HepG2 (cell line): ENCODE data around the gene CDKN3. TPM values are rescaled to one million over a fixed set of nuclear protein-coding genes. Genes with fewer than 3 reads are reported as not detected.

Experiments used
- CBX1 ChIP-seq: IDR thresholded peaks from one replicate; pipeline ENCODE4 v1.6.1; 2016; ENCODE audit warnings: antibody characterized with exemption, low read depth
- HMGA1 ChIP-seq: sonication (generic); formaldehyde crosslinking; conservative IDR thresholded peaks from 2 replicates; pipeline ENCODE4 v1.4.0; 2020; ENCODE audit warnings: missing genetic modification reagents
- HNRNPUL1 ChIP-seq: fragments of 200-400 bp; formaldehyde crosslinking; IDR thresholded peaks from 2 replicates; pipeline ENCODE4 v1.6.1; 2017; ENCODE audit warnings: low read depth, mild to moderate bottlenecking, low read length, moderate library complexity
- PRMT3 ChIP-seq: sonication (generic); formaldehyde crosslinking; IDR thresholded peaks from 2 replicates; pipeline ENCODE4 v1.8.1; 2022; ENCODE audit warnings: low read depth, mild to moderate bottlenecking, moderate library complexity, missing genetic modification reagents, borderline replicate concordance
- ZNF263 ChIP-seq: sonication (generic); formaldehyde crosslinking; IDR thresholded peaks from 2 replicates; pipeline ENCODE4 v1.4.0; 2020; ENCODE audit warnings: missing genetic modification reagents
- ZNF274 ChIP-seq: sonication (generic); formaldehyde crosslinking; IDR thresholded peaks from 2 replicates; pipeline ENCODE4 v1.5.1; 2020; ENCODE audit warnings: mild to moderate bottlenecking, missing genetic modification reagents
- ZNF337 ChIP-seq: sonication (generic); formaldehyde crosslinking; IDR thresholded peaks from 2 replicates; pipeline ENCODE4 v1.5.1; 2020; ENCODE audit warnings: missing genetic modification reagents, low read depth, mild to moderate bottlenecking, borderline replicate concordance
- ZNF350 ChIP-seq: sonication (generic); formaldehyde crosslinking; IDR thresholded peaks from 2 replicates; pipeline ENCODE4 v1.4.0; 2020; ENCODE audit warnings: mild to moderate bottlenecking, low read depth, missing genetic modification reagents, borderline replicate concordance
- ZNF577 ChIP-seq: sonication (generic); formaldehyde crosslinking; IDR thresholded peaks from 2 replicates; pipeline ENCODE4 v1.4.0; 2020; ENCODE audit warnings: mild to moderate bottlenecking, low read depth, missing genetic modification reagents, borderline replicate concordance
- ZNF792 ChIP-seq: IDR thresholded peaks from 2 replicates; pipeline ENCODE4 v1.6.1; 2016
- polyA plus RNA-seq, 8 experiments: library from polyadenylated mRNA; depleted of rRNA in 3 of 8; stranded (reverse) in 7 of 8; unstranded in 1 of 8; fragments of >200 nt; fragmentation: Illumina TruSeq in 4 of 8; extraction: Trizol in 4 of 8; gene quantifications; 2 replicates each; pipeline versions ENCODE4 v1.2.1 to v1.2.3, GENCODE V29; 2011 to 2016; ENCODE audit warnings: low read depth in 4 of 8, missing spikeins in 1 of 8, mixed read lengths in 1 of 8; ENCODE audit not compliant: insufficient read depth in 1 of 8
- total RNA-seq, 5 experiments: library from RNA; depleted of rRNA; stranded (reverse); fragments of >200 nt; fragmentation: Illumina TruSeq; extraction: Trizol; gene quantifications; 2 replicates each; pipeline ENCODE4 v1.2.3, GENCODE V29; 2016; ENCODE audit warnings: low read depth in 1 of 5
- TF ChIP-seq, protein P1 (sequence below): sonication (generic); formaldehyde crosslinking; IDR thresholded peaks from 2 replicates; pipeline ENCODE4 v1.4.0; 2020; ENCODE audit warnings: missing genetic modification reagents, borderline replicate concordance
- TF ChIP-seq, protein P2 (sequence below): sonication (generic); formaldehyde crosslinking; IDR thresholded peaks from 2 replicates; pipeline ENCODE4 v1.5.1; 2020; ENCODE audit warnings: mild to moderate bottlenecking, missing genetic modification reagents, moderate library complexity
- TF ChIP-seq, protein P3 (sequence below): IDR thresholded peaks from 2 replicates; pipeline ENCODE4 v1.6.1; 2012; ENCODE audit warnings: low read length, improper control_type of control experiment
- TF ChIP-seq, protein P4 (sequence below): sonication (generic); formaldehyde crosslinking; IDR thresholded peaks from 2 replicates; pipeline ENCODE4 v1.4.0; 2020; ENCODE audit warnings: missing genetic modification reagents
- TF ChIP-seq, protein P5 (sequence below): sonication (generic); formaldehyde crosslinking; IDR thresholded peaks from 2 replicates; pipeline ENCODE4 v1.4.0; 2020; ENCODE audit warnings: missing genetic modification reagents, borderline replicate concordance
- TF ChIP-seq, protein P6 (sequence below): sonication (generic); formaldehyde crosslinking; IDR thresholded peaks from 2 replicates; pipeline ENCODE4 v1.5.0; 2020; ENCODE audit warnings: missing genetic modification reagents

CDKN3 gene
- total and polyA plus RNA-seq, 2 of the 13 experiments (the other 11 are each of a cell fraction or from before 2014, with no cell fraction given) = 63.0 to 88.9 TPM

DNA sequence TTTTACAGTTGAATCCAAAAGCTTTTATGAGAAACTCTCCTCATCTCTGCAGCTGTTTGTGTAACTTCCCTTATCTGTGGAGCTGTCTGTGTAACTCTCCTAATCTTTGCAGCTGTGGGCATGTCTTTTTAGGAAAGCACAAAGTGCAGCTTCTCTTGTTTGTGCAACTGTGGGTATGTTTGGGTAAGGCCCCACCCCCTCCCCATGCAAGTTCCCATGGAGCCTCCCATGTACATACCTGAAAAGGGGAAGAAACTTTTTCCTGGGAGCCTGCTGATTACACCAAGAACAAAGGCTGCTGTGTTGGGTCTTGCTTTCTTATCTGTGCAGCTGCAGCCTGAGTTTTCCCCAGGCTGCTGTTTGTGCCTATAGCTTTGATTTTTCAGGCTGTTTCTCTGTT is 42.7 kb upstream of the CDKN3 start (continued):
- TF ChIP-seq, protein P1, sequence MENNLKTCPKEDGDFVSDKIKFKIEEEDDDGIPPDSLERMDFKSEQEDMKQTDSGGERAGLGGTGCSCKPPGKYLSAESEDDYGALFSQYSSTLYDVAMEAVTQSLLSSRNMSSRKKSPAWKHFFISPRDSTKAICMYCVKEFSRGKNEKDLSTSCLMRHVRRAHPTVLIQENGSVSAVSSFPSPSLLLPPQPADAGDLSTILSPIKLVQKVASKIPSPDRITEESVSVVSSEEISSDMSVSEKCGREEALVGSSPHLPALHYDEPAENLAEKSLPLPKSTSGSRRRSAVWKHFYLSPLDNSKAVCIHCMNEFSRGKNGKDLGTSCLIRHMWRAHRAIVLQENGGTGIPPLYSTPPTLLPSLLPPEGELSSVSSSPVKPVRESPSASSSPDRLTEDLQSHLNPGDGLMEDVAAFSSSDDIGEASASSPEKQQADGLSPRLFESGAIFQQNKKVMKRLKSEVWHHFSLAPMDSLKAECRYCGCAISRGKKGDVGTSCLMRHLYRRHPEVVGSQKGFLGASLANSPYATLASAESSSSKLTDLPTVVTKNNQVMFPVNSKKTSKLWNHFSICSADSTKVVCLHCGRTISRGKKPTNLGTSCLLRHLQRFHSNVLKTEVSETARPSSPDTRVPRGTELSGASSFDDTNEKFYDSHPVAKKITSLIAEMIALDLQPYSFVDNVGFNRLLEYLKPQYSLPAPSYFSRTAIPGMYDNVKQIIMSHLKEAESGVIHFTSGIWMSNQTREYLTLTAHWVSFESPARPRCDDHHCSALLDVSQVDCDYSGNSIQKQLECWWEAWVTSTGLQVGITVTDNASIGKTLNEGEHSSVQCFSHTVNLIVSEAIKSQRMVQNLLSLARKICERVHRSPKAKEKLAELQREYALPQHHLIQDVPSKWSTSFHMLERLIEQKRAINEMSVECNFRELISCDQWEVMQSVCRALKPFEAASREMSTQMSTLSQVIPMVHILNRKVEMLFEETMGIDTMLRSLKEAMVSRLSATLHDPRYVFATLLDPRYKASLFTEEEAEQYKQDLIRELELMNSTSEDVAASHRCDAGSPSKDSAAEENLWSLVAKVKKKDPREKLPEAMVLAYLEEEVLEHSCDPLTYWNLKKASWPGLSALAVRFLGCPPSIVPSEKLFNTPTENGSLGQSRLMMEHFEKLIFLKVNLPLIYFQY (CRISPR knock-in tag) = 0 out of 2 replicates have a peak, but pooled peaks have one; percentile 21
- TF ChIP-seq ZNF792 (CRISPR knock-in tag) (peak; percentile 82), ZNF337 (CRISPR knock-in tag) (no peak), CBX1 (no peak), HMGA1 (CRISPR knock-in tag) (no peak), ZNF263 (CRISPR knock-in tag) (no peak; the same call in 1 of the 2 replicates), ZNF350 (peak; percentile 88), HNRNPUL1 (no peak), ZNF577 (CRISPR knock-in tag) (no peak), ZNF274 (CRISPR knock-in tag) (no peak), PRMT3 (no peak)
- TF ChIP-seq, protein P2, sequence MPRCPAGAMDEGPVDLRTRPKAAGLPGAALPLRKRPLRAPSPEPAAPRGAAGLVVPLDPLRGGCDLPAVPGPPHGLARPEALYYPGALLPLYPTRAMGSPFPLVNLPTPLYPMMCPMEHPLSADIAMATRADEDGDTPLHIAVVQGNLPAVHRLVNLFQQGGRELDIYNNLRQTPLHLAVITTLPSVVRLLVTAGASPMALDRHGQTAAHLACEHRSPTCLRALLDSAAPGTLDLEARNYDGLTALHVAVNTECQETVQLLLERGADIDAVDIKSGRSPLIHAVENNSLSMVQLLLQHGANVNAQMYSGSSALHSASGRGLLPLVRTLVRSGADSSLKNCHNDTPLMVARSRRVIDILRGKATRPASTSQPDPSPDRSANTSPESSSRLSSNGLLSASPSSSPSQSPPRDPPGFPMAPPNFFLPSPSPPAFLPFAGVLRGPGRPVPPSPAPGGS = no peak
- TF ChIP-seq, protein P3, sequence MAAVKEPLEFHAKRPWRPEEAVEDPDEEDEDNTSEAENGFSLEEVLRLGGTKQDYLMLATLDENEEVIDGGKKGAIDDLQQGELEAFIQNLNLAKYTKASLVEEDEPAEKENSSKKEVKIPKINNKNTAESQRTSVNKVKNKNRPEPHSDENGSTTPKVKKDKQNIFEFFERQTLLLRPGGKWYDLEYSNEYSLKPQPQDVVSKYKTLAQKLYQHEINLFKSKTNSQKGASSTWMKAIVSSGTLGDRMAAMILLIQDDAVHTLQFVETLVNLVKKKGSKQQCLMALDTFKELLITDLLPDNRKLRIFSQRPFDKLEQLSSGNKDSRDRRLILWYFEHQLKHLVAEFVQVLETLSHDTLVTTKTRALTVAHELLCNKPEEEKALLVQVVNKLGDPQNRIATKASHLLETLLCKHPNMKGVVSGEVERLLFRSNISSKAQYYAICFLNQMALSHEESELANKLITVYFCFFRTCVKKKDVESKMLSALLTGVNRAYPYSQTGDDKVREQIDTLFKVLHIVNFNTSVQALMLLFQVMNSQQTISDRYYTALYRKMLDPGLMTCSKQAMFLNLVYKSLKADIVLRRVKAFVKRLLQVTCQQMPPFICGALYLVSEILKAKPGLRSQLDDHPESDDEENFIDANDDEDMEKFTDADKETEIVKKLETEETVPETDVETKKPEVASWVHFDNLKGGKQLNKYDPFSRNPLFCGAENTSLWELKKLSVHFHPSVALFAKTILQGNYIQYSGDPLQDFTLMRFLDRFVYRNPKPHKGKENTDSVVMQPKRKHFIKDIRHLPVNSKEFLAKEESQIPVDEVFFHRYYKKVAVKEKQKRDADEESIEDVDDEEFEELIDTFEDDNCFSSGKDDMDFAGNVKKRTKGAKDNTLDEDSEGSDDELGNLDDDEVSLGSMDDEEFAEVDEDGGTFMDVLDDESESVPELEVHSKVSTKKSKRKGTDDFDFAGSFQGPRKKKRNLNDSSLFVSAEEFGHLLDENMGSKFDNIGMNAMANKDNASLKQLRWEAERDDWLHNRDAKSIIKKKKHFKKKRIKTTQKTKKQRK = no peak
- TF ChIP-seq, protein P4, sequence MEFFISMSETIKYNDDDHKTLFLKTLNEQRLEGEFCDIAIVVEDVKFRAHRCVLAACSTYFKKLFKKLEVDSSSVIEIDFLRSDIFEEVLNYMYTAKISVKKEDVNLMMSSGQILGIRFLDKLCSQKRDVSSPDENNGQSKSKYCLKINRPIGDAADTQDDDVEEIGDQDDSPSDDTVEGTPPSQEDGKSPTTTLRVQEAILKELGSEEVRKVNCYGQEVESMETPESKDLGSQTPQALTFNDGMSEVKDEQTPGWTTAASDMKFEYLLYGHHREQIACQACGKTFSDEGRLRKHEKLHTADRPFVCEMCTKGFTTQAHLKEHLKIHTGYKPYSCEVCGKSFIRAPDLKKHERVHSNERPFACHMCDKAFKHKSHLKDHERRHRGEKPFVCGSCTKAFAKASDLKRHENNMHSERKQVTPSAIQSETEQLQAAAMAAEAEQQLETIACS (CRISPR knock-in tag) = no peak
- TF ChIP-seq, protein P5, sequence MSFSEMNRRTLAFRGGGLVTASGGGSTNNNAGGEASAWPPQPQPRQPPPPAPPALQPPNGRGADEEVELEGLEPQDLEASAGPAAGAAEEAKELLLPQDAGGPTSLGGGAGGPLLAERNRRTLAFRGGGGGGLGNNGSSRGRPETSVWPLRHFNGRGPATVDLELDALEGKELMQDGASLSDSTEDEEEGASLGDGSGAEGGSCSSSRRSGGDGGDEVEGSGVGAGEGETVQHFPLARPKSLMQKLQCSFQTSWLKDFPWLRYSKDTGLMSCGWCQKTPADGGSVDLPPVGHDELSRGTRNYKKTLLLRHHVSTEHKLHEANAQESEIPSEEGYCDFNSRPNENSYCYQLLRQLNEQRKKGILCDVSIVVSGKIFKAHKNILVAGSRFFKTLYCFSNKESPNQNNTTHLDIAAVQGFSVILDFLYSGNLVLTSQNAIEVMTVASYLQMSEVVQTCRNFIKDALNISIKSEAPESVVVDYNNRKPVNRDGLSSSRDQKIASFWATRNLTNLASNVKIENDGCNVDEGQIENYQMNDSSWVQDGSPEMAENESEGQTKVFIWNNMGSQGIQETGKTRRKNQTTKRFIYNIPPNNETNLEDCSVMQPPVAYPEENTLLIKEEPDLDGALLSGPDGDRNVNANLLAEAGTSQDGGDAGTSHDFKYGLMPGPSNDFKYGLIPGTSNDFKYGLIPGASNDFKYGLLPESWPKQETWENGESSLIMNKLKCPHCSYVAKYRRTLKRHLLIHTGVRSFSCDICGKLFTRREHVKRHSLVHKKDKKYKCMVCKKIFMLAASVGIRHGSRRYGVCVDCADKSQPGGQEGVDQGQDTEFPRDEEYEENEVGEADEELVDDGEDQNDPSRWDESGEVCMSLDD (CRISPR knock-in tag) = no peak
- TF ChIP-seq, protein P6, sequence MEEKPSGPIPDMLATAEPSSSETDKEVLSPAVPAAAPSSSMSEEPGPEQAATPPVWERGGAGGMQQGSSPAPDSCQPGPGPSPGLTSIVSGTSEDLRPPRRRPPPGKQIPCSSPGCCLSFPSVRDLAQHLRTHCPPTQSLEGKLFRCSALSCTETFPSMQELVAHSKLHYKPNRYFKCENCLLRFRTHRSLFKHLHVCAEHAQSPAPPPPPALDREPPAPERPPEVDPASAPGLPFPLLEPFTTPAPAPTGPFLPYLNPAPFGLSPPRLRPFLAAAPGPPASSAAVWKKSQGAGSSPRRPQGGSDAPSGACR (CRISPR knock-in tag) = peak; percentile 96
